GM23338 (cell line): ENCODE measurements around the gene DHX38. TPM values are rescaled to one million over a fixed set of nuclear protein-coding genes. Genes with fewer than 3 reads are reported as not detected.
A peak's percentile ranks its signal among the peaks of the same experiment; 100 is the strongest.

Experiments
- ATAC-seq: fragments of 200-7000 bp; cut with Tn5 transposase; 3 replicates; pipeline ENCODE4 v1.9.1; 2020
- DNase-seq: peaks from one replicate; pipeline ENCODE4 v3.0.0-alpha.2; 2015; ENCODE audit warnings: low spot score
- H2AFZ ChIP-seq: fragments of 200-600 bp; sonication (generic); 2 replicates; pipeline ENCODE4 v1.8.0; 2016; ENCODE audit warnings: antibody characterized with exemption, mild to moderate bottlenecking, moderate library complexity
- H3F3A ChIP-seq: fragments of 200-600 bp; sonication (generic); replicated peaks from 2 replicates; pipeline ENCODE4 v1.8.0; 2017; ENCODE audit warnings: antibody characterized with exemption, mixed run types, low read depth
- H3K27ac ChIP-seq: fragments of 200-600 bp; sonication (generic); 2 replicates; pipeline ENCODE4 v1.6.1; 2016; ENCODE audit warnings: low read depth
- H3K27me3 ChIP-seq: fragments of 200-600 bp; sonication (generic); 2 replicates; pipeline ENCODE4 v1.8.0; 2016; ENCODE audit warnings: mild to moderate bottlenecking, mixed run types, moderate library complexity; ENCODE audit not compliant: insufficient read depth
- H3K36me3 ChIP-seq: fragments of 200-600 bp; sonication (generic); 2 replicates; pipeline ENCODE4 v1.8.0; 2016; ENCODE audit warnings: mild to moderate bottlenecking; ENCODE audit not compliant: insufficient read depth
- H3K4me1 ChIP-seq: fragments of 200-600 bp; sonication (generic); 2 replicates; pipeline ENCODE4 v1.8.0; 2016; ENCODE audit warnings: mild to moderate bottlenecking, moderate library complexity; ENCODE audit not compliant: insufficient read depth
- H3K4me2 ChIP-seq: fragments of 200-600 bp; sonication (generic); 2 replicates; pipeline ENCODE4 v1.7.1; 2017; ENCODE audit warnings: mixed run types
- H3K4me3 ChIP-seq: fragments of 200-600 bp; sonication (generic); 2 replicates; pipeline ENCODE4 v1.6.1; 2016; ENCODE audit warnings: mixed run types
- H3K79me2 ChIP-seq: fragments of 200-600 bp; sonication (generic); replicated peaks from 2 replicates; pipeline ENCODE4 v1.8.0; 2017; ENCODE audit warnings: mild to moderate bottlenecking; ENCODE audit not compliant: insufficient read depth
- H3K9me2 ChIP-seq: fragments of 200-600 bp; sonication (generic); 2 replicates; pipeline ENCODE4 v1.8.0; 2017; ENCODE audit not compliant: insufficient read depth
- H4K20me1 ChIP-seq: fragments of 200-600 bp; sonication (generic); replicated peaks from 2 replicates; pipeline ENCODE4 v1.8.0; 2017; ENCODE audit warnings: mild to moderate bottlenecking; ENCODE audit not compliant: insufficient read depth
- H3K27ac Mint-ChIP-seq: 2 replicates; pipeline ENCODE4 v1.8.0; 2020; ENCODE audit warnings: inconsistent platforms, mild to moderate bottlenecking, moderate library complexity, mixed read lengths
- H3K27me3 Mint-ChIP-seq: 3 replicates; pipeline ENCODE4 v1.8.0; 2022; ENCODE audit warnings: low read depth, mild to moderate bottlenecking, moderate library complexity, mixed read lengths, inconsistent platforms; ENCODE audit not compliant: insufficient read depth, poor library complexity
- H3K36me3 Mint-ChIP-seq: 3 replicates; pipeline ENCODE4 v1.8.0; 2021; ENCODE audit warnings: low read depth, mild to moderate bottlenecking, inconsistent platforms, moderate library complexity, mixed read lengths
- H3K4me1 Mint-ChIP-seq: 3 replicates; pipeline ENCODE4 v1.8.0; 2020; ENCODE audit warnings: mild to moderate bottlenecking, inconsistent platforms, mixed read lengths
- H3K4me3 Mint-ChIP-seq: 3 replicates; pipeline ENCODE4 v1.8.0; 2021; ENCODE audit warnings: moderate library complexity, mild to moderate bottlenecking, inconsistent platforms, mixed read lengths
- H3K9me3 Mint-ChIP-seq: 3 replicates; pipeline ENCODE4 v1.8.0; 2020; ENCODE audit warnings: moderate library complexity, mild to moderate bottlenecking, inconsistent platforms, mixed read lengths
- CREB1 ChIP-seq: fragments of 250-450 bp; sonication (Bioruptor Pico); IDR thresholded peaks from 2 replicates; pipeline ENCODE4 v1.5.0; 2020; ENCODE audit warnings: low read depth, mild to moderate bottlenecking, moderate library complexity
- CTCF ChIP-seq, 2 experiments: fragments of 200-600 bp in 1 of 2; sonication (generic) in 1 of 2; conservative IDR thresholded peaks; 2 replicates each; pipeline versions ENCODE4 v1.5.1 to v1.6.1; 2016 to 2017; ENCODE audit warnings: antibody characterized with exemption in 2 of 2, low read depth in 2 of 2, mild to moderate bottlenecking in 2 of 2, moderate library complexity in 1 of 2
- ETS1 ChIP-seq: IDR thresholded peaks from 2 replicates; pipeline ENCODE4 v1.6.1; 2016; ENCODE audit warnings: antibody characterized with exemption
- EZH2 ChIP-seq: fragments of 200-600 bp; sonication (generic); IDR thresholded peaks from one replicate; pipeline ENCODE4 v1.8.0; 2017; ENCODE audit warnings: antibody characterized with exemption, mild to moderate bottlenecking, low read depth; ENCODE audit not compliant: unreplicated experiment
- EZH2phosphoT487 ChIP-seq: fragments of 200-600 bp; sonication (generic); IDR thresholded peaks from one replicate; pipeline ENCODE4 v1.8.1; 2018; ENCODE audit warnings: antibody characterized with exemption; ENCODE audit not compliant: unreplicated experiment
- JUNB ChIP-seq: IDR thresholded peaks from one replicate; pipeline ENCODE4 v1.6.1; 2016; ENCODE audit warnings: antibody characterized with exemption; ENCODE audit not compliant: unreplicated experiment
- NANOG ChIP-seq: IDR thresholded peaks from 2 replicates; pipeline ENCODE4 v1.6.1; 2016; ENCODE audit warnings: antibody characterized with exemption, borderline replicate concordance
- POLR2AphosphoS5 ChIP-seq: IDR thresholded peaks from 2 replicates; pipeline ENCODE4 v1.6.1; 2016; ENCODE audit warnings: antibody characterized with exemption, low read depth
- REST ChIP-seq: IDR thresholded peaks from one replicate; pipeline ENCODE4 v1.6.1; 2018; ENCODE audit warnings: antibody characterized with exemption; ENCODE audit not compliant: unreplicated experiment
- STAT1 ChIP-seq: IDR thresholded peaks from one replicate; pipeline ENCODE4 v1.6.1; 2016; ENCODE audit warnings: antibody characterized with exemption; ENCODE audit not compliant: unreplicated experiment
- ZNF114 ChIP-seq: fragments of 250-450 bp; sonication (Bioruptor Pico); IDR thresholded peaks from 2 replicates; pipeline ENCODE4 v1.5.0; 2020; ENCODE audit warnings: mild to moderate bottlenecking, moderate library complexity
- ZNF331 ChIP-seq: fragments of 250-450 bp; sonication (Bioruptor Pico); IDR thresholded peaks from 2 replicates; pipeline ENCODE4 v1.5.0; 2020; ENCODE audit warnings: low read depth, mild to moderate bottlenecking, moderate library complexity
- long read RNA-seq: library from polyadenylated mRNA; unstranded; transcript quantifications from one replicate; pipeline ENCODE4 v2.0.0, GENCODE V29; 2020; ENCODE audit not compliant: unreplicated experiment
- polyA plus RNA-seq: library from polyadenylated mRNA; unstranded; fragments of >200 nt; fragmentation: Nextera tagmentation; extraction: Ambion mirVana; gene quantifications from 2 replicates; pipeline ENCODE4 v1.2.1, GENCODE V29; 2016
- total RNA-seq: library from RNA; depleted of rRNA; stranded (reverse); fragments of >200 nt; shearing (Covaris generic); gene quantifications from 2 replicates; pipeline ENCODE4 v1.2.3, GENCODE V29; 2014; rRNA removed
- TF ChIP-seq, protein P1 (sequence below): fragments of 250-450 bp; sonication (Bioruptor Pico); IDR thresholded peaks from 2 replicates; pipeline ENCODE4 v1.5.0; 2020; ENCODE audit warnings: mild to moderate bottlenecking, moderate library complexity

DHX38 gene
- 34.2 and 46.4 TPM in 2 replicates for total RNA-seq
- polyA plus RNA-seq, result 31.4 and 32.9 TPM in 2 replicates
- long read RNA-seq, partial matches to known transcripts, result 0 of 1 reads
- long read RNA-seq, other reads (novel, unspliced or antisense), result 0 of 1 reads

- peaks cover 48% of the 10 kb centered on the region for H3K79me2 ChIP-seq
- H3K36me3 Mint-ChIP-seq, result peaks cover 37% of the 10 kb centered on the region
- H3K4me2 ChIP-seq, result peak within 1 kb of the TSS; percentile 99
- ATAC-seq (peak; percentile 98), DNase-seq (peak; percentile 99)
- H2AFZ ChIP-seq, result peak within 1 kb of the TSS; percentile 38; the same call in 1 of the 2 replicates
- no peak for TF ChIP-seq REST
- TF ChIP-seq ZNF114, result no peak
- no peak for TF ChIP-seq ZNF331 (CRISPR knock-in tag)
- TF ChIP-seq EZH2phosphoT487, result no peak
- TF ChIP-seq, protein P1, sequence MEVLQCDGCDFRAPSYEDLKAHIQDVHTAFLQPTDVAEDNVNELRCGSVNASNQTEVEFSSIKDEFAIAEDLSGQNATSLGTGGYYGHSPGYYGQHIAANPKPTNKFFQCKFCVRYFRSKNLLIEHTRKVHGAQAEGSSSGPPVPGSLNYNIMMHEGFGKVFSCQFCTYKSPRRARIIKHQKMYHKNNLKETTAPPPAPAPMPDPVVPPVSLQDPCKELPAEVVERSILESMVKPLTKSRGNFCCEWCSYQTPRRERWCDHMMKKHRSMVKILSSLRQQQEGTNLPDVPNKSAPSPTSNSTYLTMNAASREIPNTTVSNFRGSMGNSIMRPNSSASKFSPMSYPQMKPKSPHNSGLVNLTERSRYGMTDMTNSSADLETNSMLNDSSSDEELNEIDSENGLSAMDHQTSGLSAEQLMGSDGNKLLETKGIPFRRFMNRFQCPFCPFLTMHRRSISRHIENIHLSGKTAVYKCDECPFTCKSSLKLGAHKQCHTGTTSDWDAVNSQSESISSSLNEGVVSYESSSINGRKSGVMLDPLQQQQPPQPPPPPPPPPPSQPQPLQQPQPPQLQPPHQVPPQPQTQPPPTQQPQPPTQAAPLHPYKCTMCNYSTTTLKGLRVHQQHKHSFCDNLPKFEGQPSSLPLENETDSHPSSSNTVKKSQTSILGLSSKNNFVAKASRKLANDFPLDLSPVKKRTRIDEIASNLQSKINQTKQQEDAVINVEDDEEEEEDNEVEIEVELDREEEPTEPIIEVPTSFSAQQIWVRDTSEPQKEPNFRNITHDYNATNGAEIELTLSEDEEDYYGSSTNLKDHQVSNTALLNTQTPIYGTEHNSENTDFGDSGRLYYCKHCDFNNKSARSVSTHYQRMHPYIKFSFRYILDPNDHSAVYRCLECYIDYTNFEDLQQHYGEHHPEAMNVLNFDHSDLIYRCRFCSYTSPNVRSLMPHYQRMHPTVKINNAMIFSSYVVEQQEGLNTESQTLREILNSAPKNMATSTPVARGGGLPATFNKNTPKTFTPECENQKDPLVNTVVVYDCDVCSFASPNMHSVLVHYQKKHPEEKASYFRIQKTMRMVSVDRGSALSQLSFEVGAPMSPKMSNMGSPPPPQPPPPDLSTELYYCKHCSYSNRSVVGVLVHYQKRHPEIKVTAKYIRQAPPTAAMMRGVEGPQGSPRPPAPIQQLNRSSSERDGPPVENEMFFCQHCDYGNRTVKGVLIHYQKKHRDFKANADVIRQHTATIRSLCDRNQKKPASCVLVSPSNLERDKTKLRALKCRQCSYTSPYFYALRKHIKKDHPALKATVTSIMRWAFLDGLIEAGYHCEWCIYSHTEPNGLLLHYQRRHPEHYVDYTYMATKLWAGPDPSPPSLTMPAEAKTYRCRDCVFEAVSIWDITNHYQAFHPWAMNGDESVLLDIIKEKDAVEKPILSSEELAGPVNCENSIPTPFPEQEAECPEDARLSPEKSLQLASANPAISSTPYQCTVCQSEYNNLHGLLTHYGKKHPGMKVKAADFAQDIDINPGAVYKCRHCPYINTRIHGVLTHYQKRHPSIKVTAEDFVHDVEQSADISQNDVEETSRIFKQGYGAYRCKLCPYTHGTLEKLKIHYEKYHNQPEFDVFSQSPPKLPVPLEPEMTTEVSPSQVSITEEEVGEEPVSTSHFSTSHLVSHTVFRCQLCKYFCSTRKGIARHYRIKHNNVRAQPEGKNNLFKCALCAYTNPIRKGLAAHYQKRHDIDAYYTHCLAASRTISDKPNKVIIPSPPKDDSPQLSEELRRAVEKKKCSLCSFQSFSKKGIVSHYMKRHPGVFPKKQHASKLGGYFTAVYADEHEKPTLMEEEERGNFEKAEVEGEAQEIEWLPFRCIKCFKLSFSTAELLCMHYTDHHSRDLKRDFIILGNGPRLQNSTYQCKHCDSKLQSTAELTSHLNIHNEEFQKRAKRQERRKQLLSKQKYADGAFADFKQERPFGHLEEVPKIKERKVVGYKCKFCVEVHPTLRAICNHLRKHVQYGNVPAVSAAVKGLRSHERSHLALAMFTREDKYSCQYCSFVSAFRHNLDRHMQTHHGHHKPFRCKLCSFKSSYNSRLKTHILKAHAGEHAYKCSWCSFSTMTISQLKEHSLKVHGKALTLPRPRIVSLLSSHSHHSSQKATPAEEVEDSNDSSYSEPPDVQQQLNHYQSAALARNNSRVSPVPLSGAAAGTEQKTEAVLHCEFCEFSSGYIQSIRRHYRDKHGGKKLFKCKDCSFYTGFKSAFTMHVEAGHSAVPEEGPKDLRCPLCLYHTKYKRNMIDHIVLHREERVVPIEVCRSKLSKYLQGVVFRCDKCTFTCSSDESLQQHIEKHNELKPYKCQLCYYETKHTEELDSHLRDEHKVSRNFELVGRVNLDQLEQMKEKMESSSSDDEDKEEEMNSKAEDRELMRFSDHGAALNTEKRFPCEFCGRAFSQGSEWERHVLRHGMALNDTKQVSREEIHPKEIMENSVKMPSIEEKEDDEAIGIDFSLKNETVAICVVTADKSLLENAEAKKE, result no peak
- TF ChIP-seq CREB1 (CRISPR knock-in tag), result peak; percentile 87
- TF ChIP-seq POLR2AphosphoS5, result peak; percentile 56; the same call in 1 of the 2 replicates
- no peak for TF ChIP-seq CTCF (conservative IDR thresholded peaks at IDR 0.05; ENCODE audit: low read depth in 2 of 2)
- no peak for TF ChIP-seq EZH2
- no peak for TF ChIP-seq NANOG
- no peak for TF ChIP-seq STAT1
- TF ChIP-seq JUNB, result no peak
- peak; percentile 92 for TF ChIP-seq ETS1
- no peaks in the 10 kb centered on the region for H3K9me3 Mint-ChIP-seq
- H3K9me2 ChIP-seq, result no peaks in the 10 kb centered on the region
- H3K27me3 ChIP-seq, result no peaks in the 10 kb centered on the region
- peak within 1 kb of the TSS; percentile 99 for H3K4me3 Mint-ChIP-seq
- no peaks in the 10 kb centered on the region for H3F3A ChIP-seq
- peaks cover 14% of the 10 kb centered on the region for H3K4me1 ChIP-seq
- peak within 1 kb of the TSS; percentile 54; the same call in 1 of the 2 replicates for H3K27ac ChIP-seq
- H3K4me3 ChIP-seq, result peak within 1 kb of the TSS; percentile 89
- H3K4me1 Mint-ChIP-seq, result peaks cover 10% of the 10 kb centered on the region
- H3K27me3 Mint-ChIP-seq, result no peaks in the 10 kb centered on the region
- H4K20me1 ChIP-seq, result peaks cover 7% of the 10 kb centered on the region; the same call in 1 of the 2 replicates
- H3K27ac Mint-ChIP-seq, result peak within 1 kb of the TSS; percentile 98
- H3K36me3 ChIP-seq, result no peaks in the 10 kb centered on the region
Measured at GRCh38 chr16:72093448-72094265, at the start of gene DHX38, which contains the start of gene TXNL4B. TSS of gene DHX38 (plus strand) at chr16:72093847. CDS start at chr16:72096158, 2,311 bp downstream. TSS of gene TXNL4B (minus strand) at chr16:72093620. CDS start at chr16:72090749, 2,871 bp downstream.
